Dedifferentiated amniotic fluid mesenchymal stem cell (primary cell): Measurements from ENCODE around the gene SFMBT2.

ENCODE experiments used
- DNase-seq: peaks from one replicate; pipeline ENCODE4 v3.0.0-alpha.2; 2016; ENCODE audit errors: extremely low spot score

Gene SFMBT2

DNA sequence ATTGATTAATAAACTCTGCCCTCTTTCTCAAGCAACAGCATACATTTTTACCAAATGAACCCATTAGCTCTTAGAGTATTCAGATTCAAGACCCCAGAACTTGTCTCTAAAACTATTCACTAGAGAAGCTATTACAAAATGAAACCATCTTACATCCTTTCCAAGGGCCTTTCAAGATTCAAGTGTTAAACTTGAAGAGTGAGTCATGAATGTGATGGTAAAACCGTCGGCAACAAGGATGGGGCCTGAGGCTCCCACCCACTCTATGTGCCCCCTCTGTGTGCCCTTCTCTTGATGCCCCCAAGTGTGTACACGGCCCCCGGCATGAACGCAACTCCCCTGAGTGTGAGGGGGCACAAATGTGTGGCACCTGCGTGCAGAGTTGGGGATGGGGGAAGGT, 46.4 kb downstream of the SFMBT2 start:
- DNase-seq: no peak

DNA sequence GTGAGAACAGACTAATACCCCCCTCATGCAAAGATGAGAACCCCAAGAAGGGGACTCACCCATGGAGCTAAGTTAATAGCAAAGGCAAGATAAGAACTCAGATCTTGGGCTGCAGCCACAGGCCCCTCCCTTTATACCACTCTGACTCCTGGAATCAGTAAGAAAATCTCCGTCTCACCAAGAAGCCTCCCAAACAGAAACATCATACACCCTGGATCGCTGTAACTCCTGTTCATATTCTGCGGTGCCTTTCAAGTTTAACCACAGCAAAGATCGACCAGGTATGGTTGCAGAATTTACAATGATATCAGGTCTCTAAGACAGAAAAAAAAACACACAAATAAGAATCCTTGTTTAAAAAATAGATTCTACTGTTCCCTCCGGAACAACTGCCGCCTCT, 47.1 kb downstream of the SFMBT2 start:
- no peak for DNase-seq

DNA sequence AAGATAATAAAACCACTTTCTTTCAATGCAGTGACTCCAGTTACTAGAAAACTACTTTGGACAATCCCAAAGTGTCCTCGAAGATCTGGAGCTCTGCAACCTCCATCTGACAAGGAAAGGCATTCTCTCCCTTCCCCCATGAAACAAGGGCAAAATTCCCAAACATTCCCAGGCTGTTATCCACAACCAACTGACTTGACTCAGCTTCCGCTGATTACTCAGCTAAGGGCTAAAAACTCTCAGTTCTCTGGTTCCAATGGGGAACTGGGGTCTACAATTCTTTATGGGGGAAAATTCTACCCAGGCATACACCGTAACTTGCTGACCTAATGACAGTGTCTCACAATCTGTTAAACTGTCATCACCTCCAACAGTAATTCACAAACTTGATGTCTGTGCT, 48.4 kb downstream of the SFMBT2 start:
- DNase-seq: no peak

DNA sequence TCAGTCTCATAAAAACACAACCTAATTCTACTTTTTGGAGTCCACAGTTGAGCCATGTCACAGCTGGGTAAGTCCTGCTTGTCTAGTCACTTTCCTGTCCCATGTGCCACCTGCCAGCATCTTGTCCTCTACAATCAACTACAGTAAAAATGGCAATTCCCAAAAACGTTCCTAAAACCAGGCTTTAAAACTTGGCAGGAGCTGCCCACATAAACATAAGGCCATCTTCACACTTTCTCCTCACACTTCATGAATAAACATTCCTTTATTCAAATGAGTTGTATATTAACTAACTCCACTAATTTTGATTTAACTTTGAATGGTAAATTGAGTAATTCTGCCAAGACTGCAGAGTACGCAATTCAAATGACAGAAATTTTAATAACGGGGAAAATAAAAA, 49.5 kb downstream of the SFMBT2 start:
- no peak for DNase-seq

DNA sequence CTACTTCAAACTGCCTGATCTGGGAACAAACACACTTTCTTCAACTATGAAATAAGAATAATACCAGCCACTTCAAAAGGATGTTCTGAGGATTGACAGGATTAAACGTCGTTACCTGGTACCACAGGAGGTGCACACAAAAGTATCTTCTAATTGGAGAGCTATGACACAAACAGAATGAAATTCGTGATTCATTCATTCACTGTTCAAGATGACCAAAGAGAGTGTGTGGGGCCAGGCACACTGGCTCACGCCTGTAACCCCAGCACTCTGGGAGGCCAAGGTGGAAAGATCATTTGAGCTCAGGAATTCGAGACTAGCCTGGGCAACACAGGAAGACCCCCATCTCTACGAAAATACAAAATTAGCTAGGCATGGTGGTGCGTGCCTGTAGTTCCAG, 50.9 kb downstream of the SFMBT2 start:
- no peak for DNase-seq

DNA sequence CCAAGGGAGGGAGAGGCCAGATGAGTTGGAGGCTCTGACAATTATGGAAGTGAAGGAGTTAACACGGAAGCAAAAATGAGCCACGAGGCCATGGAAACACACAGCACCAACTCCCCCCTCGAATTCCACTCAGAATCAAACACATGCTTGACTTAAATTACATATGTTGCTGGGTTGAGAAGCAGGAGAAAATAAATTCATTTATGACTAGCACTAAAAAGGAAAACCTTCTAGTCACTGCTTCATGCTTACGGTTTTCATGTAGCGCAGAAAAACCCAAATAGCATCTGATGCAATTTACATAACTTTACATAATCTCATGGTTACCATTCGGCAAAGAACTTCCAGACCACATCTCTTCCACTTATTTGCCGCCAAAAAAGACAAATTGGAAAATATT, 51.5 kb downstream of the SFMBT2 start:
- DNase-seq: no peak

DNA sequence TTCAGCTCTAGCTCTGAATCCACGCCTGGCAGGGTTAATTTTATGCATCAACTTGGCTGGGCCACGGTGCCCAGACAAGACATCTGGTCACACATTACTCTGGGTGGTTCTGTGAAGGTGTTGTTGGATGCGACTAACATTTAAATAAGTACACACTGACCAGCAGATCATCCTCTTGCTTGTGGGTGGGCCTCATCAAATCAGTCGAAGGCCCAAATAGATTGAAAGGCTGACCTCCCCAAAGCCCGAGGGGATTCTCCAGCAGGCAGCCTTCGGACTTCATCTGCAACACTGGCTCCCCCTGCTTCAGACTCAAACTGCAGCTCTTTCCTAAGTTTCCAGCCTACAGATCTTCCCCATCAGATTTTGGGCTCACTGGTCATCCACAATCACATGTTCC, 53.6 kb downstream of the SFMBT2 start:
- no peak for DNase-seq

DNA sequence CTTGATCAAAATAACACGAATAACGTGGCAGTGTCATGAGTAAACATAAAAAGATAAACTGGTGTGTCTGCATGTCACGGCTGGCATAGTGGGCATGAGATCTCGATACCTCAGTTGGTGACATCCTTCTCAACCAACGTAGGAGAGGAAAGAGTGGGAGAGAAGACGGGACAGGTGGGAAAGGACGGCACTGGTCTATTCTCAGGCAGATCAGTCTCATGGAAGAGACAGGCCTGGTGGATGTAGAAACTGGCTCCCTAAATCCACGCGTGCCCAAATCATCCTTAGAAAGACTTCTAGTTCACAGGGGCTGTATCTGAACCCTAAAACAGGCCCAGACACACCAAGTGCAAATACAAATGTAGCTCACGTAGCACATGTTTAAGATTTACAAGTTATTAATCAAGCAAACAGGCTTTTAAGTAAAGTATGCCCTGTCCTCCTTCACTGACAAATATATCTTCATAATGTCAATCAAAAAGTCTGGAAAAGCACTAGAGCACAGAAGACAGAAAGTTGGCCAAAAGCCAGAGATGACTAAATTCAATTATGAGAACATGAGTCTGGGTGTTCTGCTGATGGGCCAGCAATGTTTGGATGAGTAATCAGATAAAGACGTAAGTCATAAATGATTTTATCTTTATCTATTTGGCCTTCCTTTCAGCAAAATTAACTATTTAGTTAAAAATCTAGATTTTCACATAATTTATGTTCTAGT, 56.3 kb downstream of the SFMBT2 start:
- DNase-seq: no peak

DNA sequence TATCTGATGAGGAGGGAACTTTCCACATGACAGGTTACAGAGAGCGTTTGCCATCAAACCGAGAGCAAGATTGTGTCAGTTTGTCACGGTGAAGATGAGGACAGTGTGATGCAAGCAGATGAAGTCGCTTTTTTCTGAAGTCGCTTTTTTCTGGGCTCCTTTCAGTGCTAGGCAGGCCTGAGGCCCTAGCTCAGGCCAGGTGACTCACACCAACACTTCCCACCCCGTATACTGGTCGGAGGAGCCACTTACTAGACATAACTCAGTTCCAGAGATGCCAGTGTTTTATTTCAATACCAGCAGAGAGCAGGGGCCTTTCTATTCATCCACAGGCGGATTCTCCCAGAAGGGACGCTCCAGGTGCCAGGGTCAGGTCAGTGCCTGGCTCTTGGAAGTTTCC, 58.9 kb downstream of the SFMBT2 start:
- no peak for DNase-seq

DNA sequence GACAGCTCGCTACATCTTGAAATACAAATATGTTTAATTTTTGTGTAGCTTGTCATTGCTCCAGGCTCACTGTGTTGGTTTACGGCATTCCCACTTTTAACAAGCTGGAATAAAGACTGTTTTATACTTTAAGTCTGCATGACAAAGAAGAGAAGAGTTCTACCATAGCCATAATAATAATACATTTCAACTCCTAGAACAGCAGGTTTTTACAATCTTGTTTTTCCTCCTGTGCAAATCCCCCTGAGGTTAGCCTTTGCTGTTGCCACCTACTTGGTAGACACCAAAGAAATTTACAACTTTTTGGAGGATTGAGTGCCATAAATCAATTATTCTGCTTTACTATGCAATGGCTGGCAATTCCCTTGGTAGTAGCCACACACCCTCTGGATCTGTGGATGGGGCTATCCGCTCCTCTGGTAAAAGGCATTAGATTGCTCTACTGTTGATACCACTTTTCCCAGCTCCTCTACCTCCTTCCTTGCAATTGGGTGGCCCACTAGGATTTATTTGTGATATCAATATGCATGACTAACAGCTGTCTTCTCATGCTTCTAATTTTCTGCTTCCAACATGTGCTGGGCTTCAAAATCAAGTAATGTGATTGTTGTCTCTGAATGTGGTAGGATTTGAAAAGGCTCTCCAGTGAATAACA, 60.2 kb downstream of the SFMBT2 start:
- DNase-seq: no peak

DNA sequence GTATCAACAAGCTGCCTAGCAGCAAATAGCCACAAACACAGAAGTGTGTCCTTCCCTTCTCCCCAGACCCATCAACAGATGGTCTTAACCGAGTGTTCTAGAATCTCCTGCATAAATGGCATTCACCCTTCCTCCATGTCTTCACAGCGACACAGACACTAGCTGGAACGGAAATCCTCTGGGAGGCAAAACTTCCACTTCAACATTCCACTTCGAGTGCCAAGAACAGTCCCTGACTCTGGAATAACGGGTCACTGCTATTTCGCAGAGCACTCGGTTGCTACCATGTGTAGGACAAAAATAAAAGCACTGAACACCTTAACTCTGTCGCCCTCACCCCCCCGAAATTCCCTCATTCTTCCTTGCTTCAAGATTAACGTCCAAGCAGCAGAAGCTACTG, 65.1 kb downstream of the SFMBT2 start:
- DNase-seq: no peak

DNA sequence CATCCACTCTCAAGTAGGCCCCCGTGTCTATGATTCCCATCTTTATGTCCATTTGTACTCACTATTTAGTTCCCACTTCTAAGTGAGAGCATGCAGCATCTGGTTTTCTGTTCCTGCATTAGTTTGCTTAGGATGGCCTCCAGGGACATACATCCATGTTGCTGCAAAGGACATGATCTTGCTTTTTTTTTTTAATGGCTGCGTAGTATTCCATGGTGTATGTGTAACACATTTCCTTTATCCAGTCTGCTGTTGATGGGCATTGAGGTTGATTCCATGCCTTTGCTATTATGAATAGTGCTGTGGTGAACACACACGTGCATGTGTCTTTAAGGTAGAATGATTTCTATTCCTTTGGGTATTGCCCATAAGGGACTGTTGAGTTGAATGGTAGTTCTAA, 67.8 kb downstream of the SFMBT2 start:
- no peak for DNase-seq

DNA sequence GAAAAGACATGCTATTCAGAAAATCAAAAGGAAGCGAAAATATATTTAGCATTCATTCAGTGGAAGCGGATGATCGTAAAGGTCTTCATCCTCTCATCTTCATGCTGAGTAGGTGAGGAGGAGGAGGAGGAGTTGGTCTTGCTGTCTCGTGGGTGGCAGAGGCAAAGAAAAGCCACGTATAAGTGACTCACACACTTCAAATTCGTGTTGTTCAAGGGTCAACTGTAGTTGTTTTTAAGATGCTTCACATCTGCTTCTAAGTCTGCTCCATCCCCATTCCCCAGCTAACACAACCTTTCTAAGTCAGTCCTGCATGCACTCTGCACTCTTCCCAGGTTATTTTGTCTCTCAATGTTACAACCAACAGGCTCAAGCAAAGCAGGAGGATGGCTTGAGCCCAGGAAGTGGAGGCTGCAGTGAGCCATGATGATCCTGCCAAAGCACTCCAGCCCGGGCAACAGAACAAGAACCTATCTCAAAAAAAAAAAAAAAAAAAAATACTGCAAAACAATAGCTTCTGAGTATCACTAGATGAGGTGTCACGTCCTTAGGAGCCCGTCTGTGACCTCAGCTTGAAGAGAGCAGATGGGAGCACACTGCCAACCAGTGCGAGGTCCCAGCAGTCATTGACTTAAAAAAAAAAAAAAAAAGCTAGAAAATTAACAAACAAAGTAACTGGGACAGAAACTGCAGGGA, 70.5 kb downstream of the SFMBT2 start:
- DNase-seq: no peak

DNA sequence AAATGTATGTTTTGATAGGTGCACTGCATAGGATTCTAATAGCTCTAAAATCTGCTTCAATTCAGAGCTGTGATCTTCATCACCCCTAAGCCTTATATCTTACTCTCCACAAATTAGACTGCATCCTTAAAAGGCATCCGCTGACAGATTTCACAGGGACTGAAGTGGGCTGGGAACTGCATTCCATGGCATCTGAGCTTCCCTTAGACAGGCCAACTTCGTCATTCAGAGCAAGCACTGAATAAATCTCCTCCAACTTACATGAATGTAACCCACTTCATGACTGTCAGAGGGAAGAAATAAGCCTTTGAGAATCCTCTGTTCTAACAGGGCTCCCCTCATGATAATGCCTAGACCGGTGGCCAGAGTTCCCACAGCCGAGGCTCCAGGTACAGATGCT, 71.3 kb downstream of the SFMBT2 start:
- DNase-seq: no peak

DNA sequence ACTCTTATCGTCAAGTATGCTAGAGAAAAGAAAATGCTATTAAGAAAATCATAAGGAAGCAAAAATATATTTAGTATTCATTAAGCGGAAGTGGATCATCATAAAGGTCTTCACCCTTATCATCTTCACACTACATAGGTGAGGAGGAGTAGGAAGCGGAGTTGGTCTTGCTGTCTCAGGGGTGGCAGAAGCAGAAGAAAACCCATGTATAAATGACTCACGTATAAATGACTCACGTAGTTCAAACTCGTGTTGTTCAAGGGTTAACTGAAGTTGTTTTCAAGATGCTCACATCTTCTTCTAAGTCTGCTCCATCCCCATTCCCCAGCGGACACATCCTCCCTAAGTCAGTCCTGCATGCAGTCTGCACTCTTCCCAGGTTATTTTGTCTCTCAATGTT, 72.4 kb downstream of the SFMBT2 start:
- no peak for DNase-seq

DNA sequence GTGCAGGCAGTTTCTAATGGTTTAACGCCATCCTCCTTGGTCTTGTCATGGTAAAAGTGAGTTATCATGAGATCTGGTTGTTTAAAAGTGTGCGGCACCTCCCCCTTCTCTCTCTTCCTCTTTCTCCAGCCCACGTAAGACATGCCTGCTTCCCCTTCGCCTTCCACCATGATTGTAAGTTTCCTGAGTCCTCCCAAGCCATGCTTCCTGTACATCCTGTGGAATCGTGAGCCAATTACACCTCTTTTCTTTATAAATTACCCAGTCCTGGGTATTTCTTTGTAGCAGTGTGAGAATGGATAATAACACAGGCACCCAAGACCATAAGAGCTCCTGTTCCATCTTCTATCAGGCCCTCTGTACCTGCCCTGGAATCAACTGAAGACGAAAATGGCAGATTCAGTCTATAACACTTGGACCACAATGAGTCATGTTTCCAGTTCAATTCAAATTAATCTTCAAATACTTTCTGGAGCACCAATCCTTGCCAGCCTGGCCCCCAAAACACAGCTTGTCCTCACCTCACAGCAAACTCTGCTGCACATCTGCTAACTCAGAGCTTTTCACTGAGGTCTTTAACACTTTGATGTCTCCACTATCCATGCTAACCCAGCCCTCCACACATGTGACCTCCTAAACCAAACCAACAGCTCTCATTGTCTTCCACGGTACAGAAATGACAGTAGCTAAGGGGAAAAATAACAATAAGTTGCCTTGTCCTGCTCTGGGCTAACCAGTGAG, 73.2 kb downstream of the SFMBT2 start:
- no peak for DNase-seq

DNA sequence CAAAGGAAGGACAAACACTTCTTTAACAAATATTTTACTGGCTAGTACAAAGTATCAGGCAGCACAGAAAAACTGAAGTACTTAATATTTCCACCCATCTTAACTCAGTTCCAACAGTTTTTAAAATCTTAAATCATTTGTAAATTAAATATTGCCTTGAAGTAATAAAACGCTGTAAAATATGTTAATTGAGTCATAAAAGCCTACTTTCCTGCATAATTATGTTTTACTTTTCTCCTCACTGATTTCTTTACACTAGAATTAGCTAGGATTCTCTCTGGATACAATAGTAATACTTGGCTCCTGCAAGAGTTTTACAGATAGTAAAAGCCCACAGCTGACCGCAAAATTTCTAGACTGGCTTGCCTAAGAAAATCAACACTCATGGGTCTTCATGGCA, 74.9 kb downstream of the SFMBT2 start:
- no peak for DNase-seq

DNA sequence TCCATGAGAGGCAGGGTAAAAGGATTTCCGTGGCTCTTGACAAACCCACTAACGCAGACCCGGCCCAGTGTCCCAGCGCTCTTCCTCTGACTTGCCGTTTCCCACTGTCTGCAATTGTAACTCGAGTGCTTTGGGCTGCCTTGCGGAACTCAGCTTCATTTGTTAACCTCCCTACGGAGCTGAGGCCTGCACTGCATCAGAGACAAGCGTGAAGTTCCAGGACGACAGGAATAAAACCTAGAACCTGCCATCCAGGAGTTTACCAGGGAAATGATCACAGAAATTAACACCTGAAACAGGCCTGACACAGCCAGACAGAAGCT, 76.2 kb downstream of the SFMBT2 start:
- no peak for DNase-seq

DNA sequence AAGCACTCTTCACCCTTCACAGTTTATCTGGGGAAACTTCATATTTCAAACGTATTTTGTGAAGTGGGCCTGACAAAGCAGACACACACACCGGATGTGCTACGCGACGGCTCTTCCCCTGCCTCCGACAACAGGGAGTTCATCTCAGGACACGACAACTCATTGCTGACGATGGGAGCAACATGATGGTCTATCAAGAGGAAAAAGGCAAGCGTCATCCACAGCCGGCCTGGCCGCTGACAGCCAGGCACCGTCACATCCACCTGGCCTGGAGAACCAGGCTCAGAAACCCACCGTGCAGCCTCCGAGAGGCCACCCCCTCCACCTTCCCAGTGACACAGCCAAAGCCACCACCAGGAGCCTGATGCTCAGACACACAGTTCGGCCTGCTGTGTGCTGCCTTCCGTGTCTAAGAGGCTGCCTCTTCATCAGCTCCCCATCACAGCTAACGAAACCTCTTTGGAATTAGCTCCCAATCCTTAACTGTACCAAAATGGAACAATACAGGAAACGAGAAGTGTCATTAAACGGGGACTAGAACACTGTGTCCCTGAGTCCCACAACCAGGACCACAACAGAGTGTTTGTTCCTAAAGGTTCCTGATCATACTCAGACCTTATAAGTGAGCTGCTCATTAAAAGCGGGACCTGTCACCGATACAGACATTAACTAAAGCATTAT, 76.7 kb downstream of the SFMBT2 start:
- DNase-seq: no peak

DNA sequence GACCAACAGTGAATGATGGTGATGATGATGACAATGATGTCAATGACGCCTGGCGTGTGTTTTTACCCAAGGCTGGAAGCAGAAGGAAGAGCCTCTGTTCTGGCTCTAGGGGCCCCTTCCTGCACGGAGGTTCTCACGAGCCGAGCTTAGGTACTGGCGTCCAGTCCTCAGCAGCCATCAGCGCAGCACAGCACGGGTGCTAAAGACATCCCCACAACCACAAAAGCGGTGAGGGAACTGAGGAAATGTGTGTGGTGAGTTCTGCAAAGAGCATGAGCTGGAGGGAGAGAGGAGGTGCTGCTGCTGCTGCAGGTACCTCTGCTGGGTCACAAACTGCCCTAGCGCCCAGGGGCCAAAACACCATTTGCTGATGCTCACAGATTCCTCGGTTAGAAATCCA, 81.6 kb downstream of the SFMBT2 start:
- no peak for DNase-seq

DNA sequence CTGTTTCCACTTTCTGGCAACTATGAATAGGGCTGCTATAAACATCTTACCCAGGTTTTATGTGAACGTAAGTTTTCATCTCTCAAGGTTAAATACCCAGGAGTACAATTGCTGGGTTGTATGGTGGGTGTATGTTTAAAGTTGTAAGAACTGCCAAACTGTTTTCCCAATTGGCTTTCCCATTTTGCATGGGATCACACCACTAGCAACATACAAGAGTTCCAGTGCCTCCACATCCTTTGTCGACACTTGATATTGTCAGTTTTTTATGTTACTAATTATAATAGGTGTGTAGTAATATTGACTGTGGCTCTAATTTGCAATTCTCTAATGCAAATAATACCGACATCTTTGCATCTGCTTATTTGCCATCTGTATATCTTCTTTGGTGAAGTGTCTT, 82.9 kb downstream of the SFMBT2 start:
- DNase-seq: no peak

DNA sequence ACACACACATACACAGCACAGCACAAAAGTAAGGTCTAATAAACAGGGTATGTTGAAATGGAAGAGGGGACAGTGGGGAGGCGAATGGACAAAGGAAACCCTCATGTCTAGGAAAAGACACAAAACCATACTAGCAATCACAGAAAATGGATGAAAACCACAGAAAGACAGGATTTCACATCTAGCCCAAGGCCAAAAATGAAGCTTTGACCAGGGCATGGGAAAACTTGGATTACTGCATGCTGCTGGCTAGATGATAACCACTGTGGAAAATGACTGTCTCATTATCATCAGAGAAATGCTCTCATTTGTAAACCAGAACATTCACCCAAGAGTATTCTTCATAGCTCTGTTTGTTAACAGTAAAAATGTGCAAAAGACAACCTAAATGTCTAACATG, 88.2 kb downstream of the SFMBT2 start:
- DNase-seq: no peak
